Peyer's patch (tissue), 4 donors: ENCODE measurements around the gene PATJ.

Source experiments
- POLR2A ChIP-seq, 2 donors: fragments of 450-650 bp; IDR thresholded peaks; one replicate each; pipeline ENCODE4 v1.5.1; 2017; ENCODE audit warnings: antibody characterized with exemption in 2 of 2, mild to moderate bottlenecking in 2 of 2, moderate library complexity in 2 of 2
- TF ChIP-seq, protein P1 (sequence below), 6 experiments: fragments of 450-650 bp in 4 of 6; fragments of 200-600 bp in 2 of 6; sonication (generic) in 1 of 6; IDR thresholded peaks; one replicate each; pipeline ENCODE4 v1.5.1; 2017 to 2019; ENCODE audit warnings: antibody characterized with exemption in 6 of 6, mild to moderate bottlenecking in 3 of 6, moderate library complexity in 1 of 6

DNA sequence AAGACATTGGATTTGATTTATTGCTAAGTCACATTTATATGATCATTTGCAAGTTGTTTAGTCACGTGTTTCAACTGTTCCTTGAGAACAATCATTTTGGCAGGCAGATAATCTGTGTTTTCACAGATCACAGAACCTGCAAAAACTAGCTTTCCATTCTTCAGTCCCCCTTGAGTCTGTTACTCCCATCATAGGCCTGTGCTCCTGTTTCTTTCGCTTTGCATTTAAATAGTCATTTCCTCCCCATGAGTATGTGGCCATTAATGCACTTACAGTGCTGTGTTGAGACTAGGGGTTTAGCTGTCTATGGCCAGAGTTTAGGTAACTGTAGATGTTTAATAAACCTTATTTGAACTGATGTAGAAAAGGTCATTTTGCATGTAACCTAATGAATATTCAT is 214.5 kb downstream of the PATJ start:
- TF ChIP-seq, protein P1, sequence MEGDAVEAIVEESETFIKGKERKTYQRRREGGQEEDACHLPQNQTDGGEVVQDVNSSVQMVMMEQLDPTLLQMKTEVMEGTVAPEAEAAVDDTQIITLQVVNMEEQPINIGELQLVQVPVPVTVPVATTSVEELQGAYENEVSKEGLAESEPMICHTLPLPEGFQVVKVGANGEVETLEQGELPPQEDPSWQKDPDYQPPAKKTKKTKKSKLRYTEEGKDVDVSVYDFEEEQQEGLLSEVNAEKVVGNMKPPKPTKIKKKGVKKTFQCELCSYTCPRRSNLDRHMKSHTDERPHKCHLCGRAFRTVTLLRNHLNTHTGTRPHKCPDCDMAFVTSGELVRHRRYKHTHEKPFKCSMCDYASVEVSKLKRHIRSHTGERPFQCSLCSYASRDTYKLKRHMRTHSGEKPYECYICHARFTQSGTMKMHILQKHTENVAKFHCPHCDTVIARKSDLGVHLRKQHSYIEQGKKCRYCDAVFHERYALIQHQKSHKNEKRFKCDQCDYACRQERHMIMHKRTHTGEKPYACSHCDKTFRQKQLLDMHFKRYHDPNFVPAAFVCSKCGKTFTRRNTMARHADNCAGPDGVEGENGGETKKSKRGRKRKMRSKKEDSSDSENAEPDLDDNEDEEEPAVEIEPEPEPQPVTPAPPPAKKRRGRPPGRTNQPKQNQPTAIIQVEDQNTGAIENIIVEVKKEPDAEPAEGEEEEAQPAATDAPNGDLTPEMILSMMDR (IDR thresholded peaks at IDR 0.05): no peak
- TF ChIP-seq POLR2A (IDR thresholded peaks at IDR 0.05): no peak
